ENCODE data around the gene AK9. TPM values are rescaled to one million over a fixed set of nuclear protein-coding genes. Genes with fewer than 3 reads are reported as not detected.
"Not testable (repeated sequence)": the region's sequence is repeated elsewhere in the genome, so short reads cannot be mapped to it uniquely, and the experiment has no call there.

Gene AK9
- total and polyA plus RNA-seq, 2 donors: 12.9 to 14.4 TPM

DNA sequence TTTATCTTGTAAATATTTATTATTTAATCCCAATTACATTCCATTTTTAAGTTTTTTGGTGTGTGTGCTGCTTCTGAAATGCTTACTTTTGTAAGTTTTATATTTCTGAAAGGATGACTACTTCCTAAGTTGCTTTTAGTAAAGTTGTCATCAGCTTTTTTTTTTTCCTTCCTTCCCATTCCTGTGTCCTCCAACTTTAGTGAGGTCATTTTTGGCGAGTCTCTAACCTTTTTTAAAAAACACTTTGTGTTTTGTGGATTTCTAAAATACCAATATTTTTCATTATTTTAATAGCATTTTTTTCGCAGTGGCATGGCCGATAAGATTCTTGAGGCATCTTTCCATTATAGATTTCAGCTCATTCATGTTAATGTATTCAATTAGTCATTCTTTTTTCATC is 31.0 kb upstream of the AK9 start:
- H3K36me3 ChIP-seq (ENCODE audit: control insufficient read depth in 2 of 2, insufficient read depth in 2 of 2, low read length in 1 of 2): peaks cover 4 to 19% of the 10 kb centered on the region in 2 donors
- no peaks in the 10 kb centered on the region for H3K9me3 ChIP-seq (ENCODE audit: control insufficient read depth in 2 of 2, insufficient read depth in 1 of 2, low read length in 1 of 2)
- no peaks in the 10 kb centered on the region for H3K4me1 ChIP-seq (ENCODE audit: control insufficient read depth in 2 of 2, insufficient read depth in 2 of 2, low read length in 2 of 2)
- no peaks in the 10 kb centered on the region for H3K27me3 ChIP-seq (ENCODE audit: control insufficient read depth in 2 of 2, insufficient read depth in 1 of 2, low read length in 1 of 2)
- WGBS: 97% methylated on average over 3 of the region's 3 CpGs
- no peak for DNase-seq (ENCODE audit: low read depth in 6 of 9, low spot score in 9 of 9)
- H3K4me3 ChIP-seq (ENCODE audit: low read length in 2 of 2): no peak overlapping the region
- H3K27ac ChIP-seq (ENCODE audit: low read depth in 1 of 2, low read length in 1 of 2): no peak overlapping the region

- Histone ChIP-seq H3K27me3 (ENCODE audit: control insufficient read depth in 2 of 2, insufficient read depth in 1 of 2, low read length in 1 of 2) (no peaks in the 10 kb centered on the region), H3K9me3 (ENCODE audit: control insufficient read depth in 2 of 2, insufficient read depth in 1 of 2, low read length in 1 of 2) (no peaks in the 10 kb centered on the region), H3K27ac (ENCODE audit: low read depth in 1 of 2, low read length in 1 of 2) (no peak overlapping the region), H3K4me3 (ENCODE audit: low read length in 2 of 2) (no peak overlapping the region), H3K4me1 (ENCODE audit: control insufficient read depth in 2 of 2, insufficient read depth in 2 of 2, low read length in 2 of 2) (no peaks in the 10 kb centered on the region), H3K36me3 (ENCODE audit: control insufficient read depth in 2 of 2, insufficient read depth in 2 of 2, low read length in 1 of 2) (peaks cover 4 to 19% of the 10 kb centered on the region in 2 donors)
- DNase-seq (ENCODE audit: low read depth in 6 of 9, low spot score in 9 of 9): no peak
- 99% methylated on average over 3 of the region's 3 CpGs for WGBS
These were observed 29.3 kb upstream of the AK9 start for GRCh38 chr6:109720311-109720710.

- Histone ChIP-seq H3K27me3 (ENCODE audit: control insufficient read depth in 2 of 2, insufficient read depth in 1 of 2, low read length in 1 of 2) (no peaks in the 10 kb centered on the region), H3K36me3 (ENCODE audit: control insufficient read depth in 2 of 2, insufficient read depth in 2 of 2, low read length in 1 of 2) (peaks cover 4 to 19% of the 10 kb centered on the region in 2 donors), H3K9me3 (ENCODE audit: control insufficient read depth in 2 of 2, insufficient read depth in 1 of 2, low read length in 1 of 2) (no peaks in the 10 kb centered on the region), H3K27ac (ENCODE audit: low read depth in 1 of 2, low read length in 1 of 2) (no peak overlapping the region), H3K4me1 (ENCODE audit: control insufficient read depth in 2 of 2, insufficient read depth in 2 of 2, low read length in 2 of 2) (no peaks in the 10 kb centered on the region), H3K4me3 (ENCODE audit: low read length in 2 of 2) (no peak overlapping the region)
- over 99% methylated on average over 5 of the region's 5 CpGs for WGBS
- DNase-seq (ENCODE audit: low read depth in 6 of 9, low spot score in 9 of 9): no peak
These were observed 28.0 kb upstream of the AK9 start for GRCh38 chr6:109718991-109719390.

GRCh38 chr6:109717971-109718370 is 27.0 kb upstream of the AK9 start:
- 85% methylated on average over 2 of the region's 2 CpGs for WGBS

GRCh38 chr6:109715616-109716015 is 24.6 kb upstream of the AK9 start:
- H3K4me3 ChIP-seq (ENCODE audit: low read length in 2 of 2): no peak overlapping the region

More at GRCh38 chr6:109717971-109718370, 27.0 kb upstream of the AK9 start:
- DNase-seq (ENCODE audit: low read depth in 6 of 9, low spot score in 9 of 9): no peak
- Histone ChIP-seq H3K4me1 (ENCODE audit: control insufficient read depth in 2 of 2, insufficient read depth in 2 of 2, low read length in 2 of 2) (no peaks in the 10 kb centered on the region), H3K9me3 (ENCODE audit: control insufficient read depth in 2 of 2, insufficient read depth in 1 of 2, low read length in 1 of 2) (no peaks in the 10 kb centered on the region), H3K36me3 (ENCODE audit: control insufficient read depth in 2 of 2, insufficient read depth in 2 of 2, low read length in 1 of 2) (peaks cover 4 to 19% of the 10 kb centered on the region in 2 donors), H3K27me3 (ENCODE audit: control insufficient read depth in 2 of 2, insufficient read depth in 1 of 2, low read length in 1 of 2) (no peaks in the 10 kb centered on the region), H3K27ac (ENCODE audit: low read depth in 1 of 2, low read length in 1 of 2) (no peak overlapping the region), H3K4me3 (ENCODE audit: low read length in 2 of 2) (no peak overlapping the region)

GRCh38 chr6:109714611-109715010 is 23.6 kb upstream of the AK9 start:
- Histone ChIP-seq H3K36me3 (ENCODE audit: control insufficient read depth in 2 of 2, insufficient read depth in 2 of 2, low read length in 1 of 2) (peaks cover 4 to 12% of the 10 kb centered on the region in 2 donors), H3K27ac (ENCODE audit: low read depth in 1 of 2, low read length in 1 of 2) (no peak overlapping the region), H3K27me3 (ENCODE audit: control insufficient read depth in 2 of 2, insufficient read depth in 1 of 2, low read length in 1 of 2) (no peaks in the 10 kb centered on the region), H3K4me1 (ENCODE audit: control insufficient read depth in 2 of 2, insufficient read depth in 2 of 2, low read length in 2 of 2) (no peaks in the 10 kb centered on the region), H3K4me3 (ENCODE audit: low read length in 2 of 2) (no peak overlapping the region), H3K9me3 (ENCODE audit: control insufficient read depth in 2 of 2, insufficient read depth in 1 of 2, low read length in 1 of 2) (no peaks in the 10 kb centered on the region)
- 100% methylated on average over 1 of the region's 1 CpG for WGBS
- DNase-seq (ENCODE audit: low read depth in 6 of 9, low spot score in 9 of 9): no peak

More at GRCh38 chr6:109715616-109716015, 24.6 kb upstream of the AK9 start:
- H3K27me3 ChIP-seq (ENCODE audit: control insufficient read depth in 2 of 2, insufficient read depth in 1 of 2, low read length in 1 of 2): no peaks in the 10 kb centered on the region
- H3K9me3 ChIP-seq (ENCODE audit: control insufficient read depth in 2 of 2, insufficient read depth in 1 of 2, low read length in 1 of 2): no peaks in the 10 kb centered on the region
- WGBS: 97% methylated on average over 2 of the region's 2 CpGs
- peaks cover 4 to 15% of the 10 kb centered on the region in 2 donors for H3K36me3 ChIP-seq (ENCODE audit: control insufficient read depth in 2 of 2, insufficient read depth in 2 of 2, low read length in 1 of 2)
- H3K27ac ChIP-seq (ENCODE audit: low read depth in 1 of 2, low read length in 1 of 2): no peak overlapping the region
- DNase-seq (ENCODE audit: low read depth in 6 of 9, low spot score in 9 of 9): no peak
- no peaks in the 10 kb centered on the region for H3K4me1 ChIP-seq (ENCODE audit: control insufficient read depth in 2 of 2, insufficient read depth in 2 of 2, low read length in 2 of 2)

DNA sequence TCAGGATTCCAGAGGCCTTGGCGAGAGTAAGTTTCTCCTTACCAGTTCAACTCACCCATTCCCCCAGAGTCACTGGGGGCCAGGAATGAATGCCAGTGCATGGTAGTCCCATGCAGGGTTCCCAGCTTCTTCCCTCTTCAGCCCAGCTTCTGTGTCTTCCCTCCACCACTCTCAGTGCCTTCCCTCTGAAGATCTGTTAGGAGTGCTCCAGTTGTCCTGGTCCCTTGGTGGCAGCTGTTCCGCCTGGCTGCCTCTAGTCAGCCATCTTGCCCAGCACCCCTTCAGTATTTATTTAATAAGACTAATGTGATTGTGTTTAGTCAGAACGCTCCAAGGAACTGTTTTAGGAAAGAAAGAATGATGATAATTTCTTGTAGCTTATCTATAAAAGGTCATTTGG is 23.2 kb upstream of the AK9 start:
- Histone ChIP-seq H3K27ac (ENCODE audit: low read depth in 1 of 2, low read length in 1 of 2) (no peak overlapping the region), H3K27me3 (ENCODE audit: control insufficient read depth in 2 of 2, insufficient read depth in 1 of 2, low read length in 1 of 2) (no peaks in the 10 kb centered on the region), H3K4me1 (ENCODE audit: control insufficient read depth in 2 of 2, insufficient read depth in 2 of 2, low read length in 2 of 2) (no peaks in the 10 kb centered on the region), H3K9me3 (ENCODE audit: control insufficient read depth in 2 of 2, insufficient read depth in 1 of 2, low read length in 1 of 2) (no peaks in the 10 kb centered on the region), H3K36me3 (ENCODE audit: control insufficient read depth in 2 of 2, insufficient read depth in 2 of 2, low read length in 1 of 2) (peaks cover 4 to 10% of the 10 kb centered on the region in 2 donors), H3K4me3 (ENCODE audit: low read length in 2 of 2) (no peak overlapping the region)
- over 99% methylated on average over 3 of the region's 3 CpGs for whole genome bisulfite sequencing
- no peak for DNase-seq (ENCODE audit: low read depth in 6 of 9, low spot score in 9 of 9)

DNA sequence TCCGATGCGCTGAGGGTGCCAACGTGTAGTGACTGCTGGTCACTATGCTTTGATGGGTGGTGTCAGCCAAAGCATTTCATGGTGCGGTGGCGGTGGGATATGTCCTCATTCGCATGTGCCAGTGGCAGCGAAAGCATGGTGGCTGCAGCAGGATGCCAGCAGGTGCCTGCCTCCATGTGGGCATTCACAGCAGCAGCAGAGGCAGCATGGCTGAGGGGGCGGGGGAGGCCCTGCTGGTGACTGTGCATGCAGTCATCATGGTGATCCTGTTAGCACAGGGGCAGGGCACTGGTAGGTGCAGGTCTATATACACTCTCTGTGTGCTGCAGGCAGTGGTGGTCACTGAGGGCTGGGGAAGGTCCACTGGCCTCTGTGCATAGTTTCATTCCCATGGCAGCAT is 22.1 kb upstream of the AK9 start:
- peaks cover 2 to 4% of the 10 kb centered on the region in 2 donors for H3K36me3 ChIP-seq (ENCODE audit: control insufficient read depth in 2 of 2, insufficient read depth in 2 of 2, low read length in 1 of 2)
- no peaks in the 10 kb centered on the region for H3K9me3 ChIP-seq (ENCODE audit: control insufficient read depth in 2 of 2, insufficient read depth in 1 of 2, low read length in 1 of 2)
- WGBS: 98% methylated on average over 8 of the region's 8 CpGs
- H3K4me1 ChIP-seq (ENCODE audit: control insufficient read depth in 2 of 2, insufficient read depth in 2 of 2, low read length in 2 of 2): no peaks in the 10 kb centered on the region
- no peak overlapping the region for H3K4me3 ChIP-seq (ENCODE audit: low read length in 2 of 2)
- no peak for DNase-seq (ENCODE audit: low read depth in 6 of 9, low spot score in 9 of 9)
- H3K27ac ChIP-seq (ENCODE audit: low read depth in 1 of 2, low read length in 1 of 2): no peak overlapping the region
- no peaks in the 10 kb centered on the region for H3K27me3 ChIP-seq (ENCODE audit: control insufficient read depth in 2 of 2, insufficient read depth in 1 of 2, low read length in 1 of 2)

- WGBS: 96% methylated on average over 2 of the region's 2 CpGs
- not testable (repeated sequence) for H3K36me3 ChIP-seq (ENCODE audit: control insufficient read depth in 2 of 2, insufficient read depth in 2 of 2, low read length in 1 of 2); H3K27ac ChIP-seq (ENCODE audit: low read depth in 1 of 2, low read length in 1 of 2); H3K4me1 ChIP-seq (ENCODE audit: control insufficient read depth in 2 of 2, insufficient read depth in 2 of 2, low read length in 2 of 2); H3K9me3 ChIP-seq (ENCODE audit: control insufficient read depth in 2 of 2, insufficient read depth in 1 of 2, low read length in 1 of 2); DNase-seq (ENCODE audit: low read depth in 6 of 9, low spot score in 9 of 9); H3K4me3 ChIP-seq (ENCODE audit: low read length in 2 of 2); H3K27me3 ChIP-seq (ENCODE audit: control insufficient read depth in 2 of 2, insufficient read depth in 1 of 2, low read length in 1 of 2)
These were observed 17.1 kb upstream of the AK9 start for GRCh38 chr6:109708099-109708498.

- H3K9me3 ChIP-seq (ENCODE audit: control insufficient read depth in 2 of 2, insufficient read depth in 1 of 2, low read length in 1 of 2): no peaks in the 10 kb centered on the region
- H3K4me1 ChIP-seq (ENCODE audit: control insufficient read depth in 2 of 2, insufficient read depth in 2 of 2, low read length in 2 of 2): peaks cover 2 to 8% of the 10 kb centered on the region in 2 donors
- no peaks in the 10 kb centered on the region for H3K27me3 ChIP-seq (ENCODE audit: control insufficient read depth in 2 of 2, insufficient read depth in 1 of 2, low read length in 1 of 2)
- H3K4me3 ChIP-seq (ENCODE audit: low read length in 2 of 2): no peak overlapping the region
- DNase-seq (ENCODE audit: low read depth in 6 of 9, low spot score in 9 of 9): no peak
- H3K36me3 ChIP-seq (ENCODE audit: control insufficient read depth in 2 of 2, insufficient read depth in 2 of 2, low read length in 1 of 2): no peaks in the 10 kb centered on the region
- H3K27ac ChIP-seq (ENCODE audit: low read depth in 1 of 2, low read length in 1 of 2): no peak overlapping the region
- 76% methylated on average over 6 of the region's 6 CpGs for WGBS
These were observed 15.5 kb upstream of the AK9 start for GRCh38 chr6:109706513-109706912.

All from thymus (tissue), 11 donors.